ENCODE results near the gene LAMP5.

The LAMP5 gene

DNA sequence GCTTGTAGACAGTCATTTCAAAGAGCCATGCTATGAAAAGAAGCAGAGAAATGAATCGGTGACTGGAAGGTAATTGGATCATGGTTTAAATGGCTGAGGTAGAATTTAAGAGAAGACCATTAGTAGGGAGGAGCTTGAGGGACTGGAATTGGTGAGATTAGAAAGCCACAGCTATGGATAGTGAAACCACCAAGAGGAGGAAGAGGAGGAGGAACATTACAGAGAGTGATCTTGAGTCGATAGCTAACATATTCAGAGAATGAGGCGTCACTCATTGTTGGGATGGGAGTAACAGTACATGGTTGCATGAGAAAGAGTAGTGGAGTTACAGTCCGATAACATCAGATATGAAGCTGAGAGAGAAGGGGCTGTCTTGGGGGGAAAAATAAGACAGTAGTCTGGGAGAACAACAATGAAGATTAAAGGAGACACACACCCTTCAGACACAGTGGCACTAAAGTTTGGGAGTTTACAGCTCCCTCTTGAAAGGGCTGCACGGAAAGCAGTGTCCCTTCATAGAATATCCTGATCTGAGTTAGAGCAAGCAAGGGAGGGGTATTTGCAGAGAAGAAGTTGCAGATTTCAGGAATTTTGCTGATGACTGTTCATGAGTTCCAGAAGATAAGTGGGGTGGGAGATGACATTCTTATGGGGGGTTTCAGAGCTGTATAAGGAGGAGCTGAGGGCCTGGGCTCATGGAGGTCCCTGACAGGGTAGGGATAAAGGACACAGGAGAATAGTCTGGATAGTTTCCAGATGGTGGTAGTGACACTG, 15.1 kb upstream of the LAMP5 start:
- Histone ChIP-seq H3K4me3 (no peak overlapping the region), H3K36me3 (no peaks in the 10 kb centered on the region), H3K27ac (no peak overlapping the region), H3K9me3 (no peaks in the 10 kb centered on the region), H3K27me3 (no peaks in the 10 kb centered on the region), H3K4me1 (no peaks in the 10 kb centered on the region)
- no peak for DNase-seq
- intact Hi-C loops (cut with DNase I; ENCODE audit: low total_unique reads) = no loop called here
- TF ChIP-seq, protein P1, sequence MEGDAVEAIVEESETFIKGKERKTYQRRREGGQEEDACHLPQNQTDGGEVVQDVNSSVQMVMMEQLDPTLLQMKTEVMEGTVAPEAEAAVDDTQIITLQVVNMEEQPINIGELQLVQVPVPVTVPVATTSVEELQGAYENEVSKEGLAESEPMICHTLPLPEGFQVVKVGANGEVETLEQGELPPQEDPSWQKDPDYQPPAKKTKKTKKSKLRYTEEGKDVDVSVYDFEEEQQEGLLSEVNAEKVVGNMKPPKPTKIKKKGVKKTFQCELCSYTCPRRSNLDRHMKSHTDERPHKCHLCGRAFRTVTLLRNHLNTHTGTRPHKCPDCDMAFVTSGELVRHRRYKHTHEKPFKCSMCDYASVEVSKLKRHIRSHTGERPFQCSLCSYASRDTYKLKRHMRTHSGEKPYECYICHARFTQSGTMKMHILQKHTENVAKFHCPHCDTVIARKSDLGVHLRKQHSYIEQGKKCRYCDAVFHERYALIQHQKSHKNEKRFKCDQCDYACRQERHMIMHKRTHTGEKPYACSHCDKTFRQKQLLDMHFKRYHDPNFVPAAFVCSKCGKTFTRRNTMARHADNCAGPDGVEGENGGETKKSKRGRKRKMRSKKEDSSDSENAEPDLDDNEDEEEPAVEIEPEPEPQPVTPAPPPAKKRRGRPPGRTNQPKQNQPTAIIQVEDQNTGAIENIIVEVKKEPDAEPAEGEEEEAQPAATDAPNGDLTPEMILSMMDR (IDR thresholded peaks at IDR 0.05) = no peak

DNA sequence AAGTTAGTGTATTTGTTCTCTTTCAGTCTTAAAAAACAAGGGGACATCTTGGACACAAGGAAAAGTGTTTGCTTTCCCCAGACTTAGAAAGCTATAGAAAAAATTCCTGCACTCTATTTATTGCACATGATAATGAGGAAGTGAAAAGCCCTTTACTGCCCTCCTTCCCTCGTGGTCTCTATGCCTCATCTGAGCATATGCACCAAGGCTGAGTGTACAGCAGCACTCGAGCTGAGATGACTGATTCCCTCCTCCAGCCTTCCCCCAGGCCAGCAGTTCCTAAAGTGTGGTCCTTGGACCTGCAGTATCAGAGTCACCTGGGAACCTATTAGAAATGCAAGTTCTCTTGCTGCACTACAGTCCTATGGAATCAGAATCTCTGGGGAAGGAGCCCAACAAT, 14.3 kb upstream of the LAMP5 start:
- H3K27ac ChIP-seq = no peak overlapping the region
- H3K4me1 ChIP-seq = no peaks in the 10 kb centered on the region
- H3K36me3 ChIP-seq = no peaks in the 10 kb centered on the region
- no peaks in the 10 kb centered on the region for H3K9me3 ChIP-seq
- no peak overlapping the region for H3K4me3 ChIP-seq
- no peak for DNase-seq
- peaks cover 0 to under 1% of the 10 kb centered on the region in 2 donors for H3K27me3 ChIP-seq
- intact Hi-C loops (cut with DNase I; ENCODE audit: low total_unique reads) = no loop called here
- TF ChIP-seq, protein P1 (IDR thresholded peaks at IDR 0.05) = no peak

DNA sequence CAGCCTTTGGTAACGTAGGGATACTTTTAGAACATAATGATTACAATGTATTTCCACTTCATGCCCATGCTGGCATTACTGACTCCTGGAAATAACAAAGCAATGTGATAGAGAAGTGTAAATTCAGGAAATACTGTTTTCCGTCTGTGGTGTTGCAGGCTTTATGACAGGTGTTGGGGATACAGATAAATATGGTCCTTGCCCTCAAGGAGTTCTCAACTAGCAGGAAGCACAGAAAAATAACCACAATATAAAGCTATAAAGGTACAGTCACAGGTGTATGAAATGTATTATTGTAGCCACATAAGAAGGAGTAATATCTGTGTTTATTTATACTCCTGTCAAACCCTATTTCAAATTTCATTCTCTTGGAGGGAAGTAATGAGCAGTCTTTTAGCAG, 12.9 kb upstream of the LAMP5 start:
- Histone ChIP-seq H3K9me3 (no peaks in the 10 kb centered on the region), H3K27me3 (peaks cover 0 to 14% of the 10 kb centered on the region in 2 donors), H3K4me1 (peaks cover 0 to 5% (median 3%) of the 10 kb centered on the region in 4 donors), H3K27ac (no peak overlapping the region), H3K4me3 (no peak overlapping the region), H3K36me3 (no peaks in the 10 kb centered on the region)
- intact Hi-C loops (cut with DNase I; ENCODE audit: low total_unique reads) = no loop called here
- no peak for DNase-seq
- TF ChIP-seq, protein P1 (IDR thresholded peaks at IDR 0.05) = no peak

DNA sequence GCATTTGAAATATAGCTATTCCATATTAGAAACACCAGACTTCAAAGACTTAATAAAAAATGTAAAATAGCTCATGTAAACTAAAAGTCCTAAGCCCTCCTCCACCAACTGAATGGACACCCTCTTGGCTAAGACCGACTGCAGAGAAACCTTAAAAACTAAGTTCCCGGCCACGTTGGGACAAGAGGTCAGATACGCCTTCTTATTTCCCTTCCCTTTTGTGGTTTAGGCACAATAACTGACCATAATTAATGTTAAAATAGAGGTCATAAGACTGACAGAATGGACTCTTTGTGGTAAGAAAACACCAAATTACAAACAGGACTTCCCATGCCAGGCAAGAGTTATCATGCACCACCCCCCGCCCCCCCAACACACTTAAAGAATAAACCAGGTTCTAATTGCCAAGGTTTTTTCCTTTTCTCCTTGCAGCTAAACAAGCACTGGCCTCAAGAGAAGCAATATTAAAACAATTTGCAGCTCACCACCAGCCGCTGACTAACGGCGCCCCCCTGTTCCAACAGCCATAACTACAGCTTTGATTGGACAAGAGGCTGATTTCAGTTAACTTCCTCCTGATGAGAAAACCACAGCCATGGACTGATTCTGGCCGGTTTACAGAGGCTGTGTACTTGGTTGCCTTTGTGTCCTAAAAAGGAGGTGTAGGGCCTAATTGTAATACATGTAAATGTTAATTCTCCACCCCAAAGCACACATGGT, 10.7 kb upstream of the LAMP5 start:
- DNase-seq = no peak
- intact Hi-C loops (cut with DNase I; ENCODE audit: low total_unique reads) = no loop called here
- H3K4me3 ChIP-seq = no peak overlapping the region

DNA sequence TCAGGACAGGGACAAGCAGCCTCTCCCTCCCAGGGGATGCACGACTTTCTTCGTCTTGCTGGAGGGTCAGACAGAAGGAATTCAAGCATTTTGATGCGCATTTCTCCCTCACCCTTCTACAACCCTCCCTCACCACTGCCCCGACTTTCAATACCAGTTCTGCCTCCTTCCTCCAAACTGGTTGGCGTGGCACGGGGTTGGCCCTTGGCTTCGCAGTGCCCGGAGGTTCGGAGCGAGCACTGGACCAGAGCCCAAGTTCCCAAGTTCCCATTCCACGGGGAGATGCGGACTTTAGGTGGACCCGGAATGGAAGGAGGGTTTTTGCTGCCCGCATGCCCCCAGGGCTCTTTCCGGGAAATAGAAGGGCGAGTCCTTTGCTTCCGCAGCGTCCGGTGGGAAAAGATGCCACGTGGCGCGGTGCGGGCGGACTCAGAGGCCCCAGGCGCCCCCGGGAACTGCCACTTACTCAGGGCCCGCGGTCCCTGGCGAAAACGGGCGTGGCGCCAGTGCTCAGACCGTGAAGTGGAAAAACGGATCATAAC, 8.0 kb upstream of the LAMP5 start:
- Histone ChIP-seq H3K27me3 (peaks cover 0 to 46% of the 10 kb centered on the region in 2 donors), H3K9me3 (no peaks in the 10 kb centered on the region), H3K36me3 (no peaks in the 10 kb centered on the region), H3K4me1 (peaks cover 0 to 20% (median 11%) of the 10 kb centered on the region in 4 donors), H3K27ac (no peak overlapping the region), H3K4me3 (peak overlapping the region; percentile 24 to 33)
- DNase-seq = no peak
- intact Hi-C loops (cut with DNase I; ENCODE audit: low total_unique reads) = no loop called here
- TF ChIP-seq, protein P1 (IDR thresholded peaks at IDR 0.05) = no peak

More for the DNA sequence above, 10.7 kb upstream of the LAMP5 start:
- Histone ChIP-seq H3K36me3 (no peaks in the 10 kb centered on the region), H3K9me3 (no peaks in the 10 kb centered on the region), H3K27ac (no peak overlapping the region), H3K4me1 (peaks cover 0 to 20% (median 11%) of the 10 kb centered on the region in 4 donors), H3K27me3 (peaks cover 0 to 36% of the 10 kb centered on the region in 2 donors)
- TF ChIP-seq, protein P1 (IDR thresholded peaks at IDR 0.05) = no peak

Measured in tibial artery (tissue), 4 donors.